Activated CD8-positive, alpha-beta T cell treated with anti-CD3 and anti-CD28 coated beads for 36 hours (primary cell): ENCODE results near the gene ALDH8A1. TPM values are rescaled to one million over a fixed set of nuclear protein-coding genes. Genes with fewer than 3 reads are reported as not detected.

ENCODE experiments used
- ATAC-seq: fragments of 200-7000 bp; cut with Tn5 transposase; one replicate; pipeline ENCODE4 v1.10.0; 2021; ENCODE audit warnings: mild to moderate bottlenecking, moderate library complexity
- CTCF ChIA-PET: fragments of 350-600 bp; sonication (Branson Sonifier 250); formaldehyde crosslinking; loops from one replicate; lab custom pipeline; 2021; ENCODE audit warnings: antibody characterized with exemption; lab: Charles Lee
- POLR2A ChIA-PET: fragments of 350-600 bp; sonication (Branson Sonifier 250); formaldehyde crosslinking; loops from one replicate; lab custom pipeline; 2021; ENCODE audit warnings: antibody characterized with exemption; lab: Charles Lee
- DNase-seq: peaks from one replicate; pipeline ENCODE4 v3.0.0-alpha.2; 2020
- H3K27ac Mint-ChIP-seq: one replicate; pipeline ENCODE4 v1.8.0; 2021; ENCODE audit warnings: mild to moderate bottlenecking, mixed read lengths
- H3K27me3 Mint-ChIP-seq: one replicate; pipeline ENCODE4 v1.8.0; 2021; ENCODE audit warnings: mixed read lengths
- H3K36me3 Mint-ChIP-seq: one replicate; pipeline ENCODE4 v1.8.0; 2021; ENCODE audit warnings: low read depth, mixed read lengths
- H3K4me1 Mint-ChIP-seq: one replicate; pipeline ENCODE4 v1.8.0; 2021; ENCODE audit warnings: low read depth, mixed read lengths
- H3K4me3 Mint-ChIP-seq: one replicate; pipeline ENCODE4 v1.8.0; 2021; ENCODE audit warnings: mild to moderate bottlenecking, moderate library complexity, mixed read lengths
- H3K9me3 Mint-ChIP-seq: one replicate; pipeline ENCODE4 v1.8.0; 2021; ENCODE audit warnings: mixed read lengths
- CTCF ChIP-seq: fragments of 200-600 bp; IDR thresholded peaks from one replicate; pipeline ENCODE4 v1.8.0; 2022; ENCODE audit warnings: antibody characterized with exemption, mild to moderate bottlenecking
- intact Hi-C: fragments of 100-400 bp; cut with micrococcal nuclease; formaldehyde crosslinking; loops from one replicate; pipeline ENCODE4 v1.10.0; 2022
- total RNA-seq, 2 experiments: library from RNA; stranded (reverse); gene quantifications; one replicate each; pipeline ENCODE4 v1.2.3, GENCODE V29; 2021

The ALDH8A1 gene
- total RNA-seq, 2 experiments from 2014 or later = 1.2 to 1.6 TPM

GRCh38 chr6:134964451-134965203 lies 14.7 kb upstream of the ALDH8A1 start:
- no peak overlapping the region for H3K27ac Mint-ChIP-seq
- H3K36me3 Mint-ChIP-seq = peaks cover 60% of the 10 kb centered on the region
- DNase-seq (no peak), ATAC-seq (no peak)
- ChIA-PET CTCF (no interaction called here), POLR2A (interaction anchor here (1.3 kb wide), 1 partner anchor 56 kb away, joined by 3 read pairs; no protein-coding TSS in a partner anchor)
- intact Hi-C loops = no loop called here
- no peak overlapping the region for H3K4me3 Mint-ChIP-seq
- H3K4me1 Mint-ChIP-seq = peaks cover 9% of the 10 kb centered on the region
- H3K9me3 Mint-ChIP-seq = peaks cover 2% of the 10 kb centered on the region
- no peaks in the 10 kb centered on the region for H3K27me3 Mint-ChIP-seq
- no peak for TF ChIP-seq CTCF

DNA sequence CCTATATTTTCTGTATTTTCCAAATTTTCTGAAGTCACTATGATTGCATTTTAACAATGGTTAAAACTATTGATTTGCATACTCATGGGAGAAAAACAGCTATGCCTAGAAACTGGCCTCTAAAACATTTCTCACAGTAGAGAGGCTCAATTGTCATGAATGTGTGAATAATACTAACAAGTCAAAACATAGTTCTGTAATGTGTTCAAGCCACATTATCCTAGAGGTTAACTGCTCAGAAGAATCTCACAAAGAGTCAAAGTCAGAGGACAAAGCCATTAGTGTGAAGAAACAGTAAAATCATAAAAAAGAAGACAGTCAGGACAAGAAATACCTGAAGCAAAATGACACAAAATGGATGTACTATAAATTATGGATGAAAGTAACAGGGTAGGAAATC lies 12.5 kb upstream of the ALDH8A1 start:
- Mint-ChIP-seq H3K36me3 (peaks cover 61% of the 10 kb centered on the region), H3K27me3 (no peaks in the 10 kb centered on the region), H3K4me1 (peaks cover 9% of the 10 kb centered on the region), H3K27ac (no peak overlapping the region), H3K4me3 (no peak overlapping the region), H3K9me3 (peaks cover 6% of the 10 kb centered on the region)
- ChIA-PET CTCF (interaction anchor here (3.4 kb wide), 1 partner anchor 22 kb away, joined by 10 read pairs; no protein-coding TSS in a partner anchor), POLR2A (no interaction called here)
- intact Hi-C loops = no loop called here
- no peak for TF ChIP-seq CTCF
- no peak for DNase-seq
- ATAC-seq = no peak

- intact Hi-C loops = no loop called here
- ChIA-PET CTCF (interaction anchor here (3.4 kb wide), 1 partner anchor 21 kb away, joined by 10 read pairs; no protein-coding TSS in a partner anchor), POLR2A (no interaction called here)
- H3K36me3 Mint-ChIP-seq = peaks cover 55% of the 10 kb centered on the region
- no peak overlapping the region for H3K4me3 Mint-ChIP-seq
- ATAC-seq (no peak), DNase-seq (no peak)
- H3K4me1 Mint-ChIP-seq = peaks cover 17% of the 10 kb centered on the region
- H3K27me3 Mint-ChIP-seq = no peaks in the 10 kb centered on the region
- H3K27ac Mint-ChIP-seq = no peak overlapping the region
- peaks cover 6% of the 10 kb centered on the region for H3K9me3 Mint-ChIP-seq
- no peak for TF ChIP-seq CTCF
These were observed 11.5 kb upstream of the ALDH8A1 start for GRCh38 chr6:134961366-134961765.

DNA sequence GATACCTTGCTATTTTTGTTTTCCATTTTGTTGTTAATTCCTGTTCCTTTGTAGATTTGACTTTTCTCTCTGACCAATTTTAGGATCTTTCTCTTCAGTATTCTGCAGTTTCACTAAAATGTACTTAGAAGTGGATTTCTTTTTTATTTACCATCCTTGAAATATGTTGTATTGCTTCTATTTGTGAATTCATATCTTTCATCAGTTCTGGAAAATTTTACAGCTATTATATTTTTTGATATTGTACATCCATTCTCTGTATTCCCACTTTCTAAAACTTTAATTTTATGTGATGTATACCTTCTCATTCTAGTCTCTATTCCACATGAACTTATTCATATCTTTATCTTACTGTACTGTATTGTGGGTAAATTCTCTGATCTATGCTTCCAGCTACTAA lies 9.7 kb upstream of the ALDH8A1 start:
- POLR2A ChIA-PET = no interaction called here
- DNase-seq (no peak), ATAC-seq (no peak)
- peaks cover 25% of the 10 kb centered on the region for H3K4me1 Mint-ChIP-seq
- CTCF ChIA-PET = interaction anchor here (3.4 kb wide), 1 partner anchor 19 kb away, joined by 10 read pairs; no protein-coding TSS in a partner anchor
- H3K27ac Mint-ChIP-seq = no peak overlapping the region
- intact Hi-C loops = no loop called here
- peaks cover 6% of the 10 kb centered on the region for H3K9me3 Mint-ChIP-seq
- no peak overlapping the region for H3K4me3 Mint-ChIP-seq
- H3K36me3 Mint-ChIP-seq = peaks cover 47% of the 10 kb centered on the region
- no peaks in the 10 kb centered on the region for H3K27me3 Mint-ChIP-seq
- no peak for TF ChIP-seq CTCF

DNA sequence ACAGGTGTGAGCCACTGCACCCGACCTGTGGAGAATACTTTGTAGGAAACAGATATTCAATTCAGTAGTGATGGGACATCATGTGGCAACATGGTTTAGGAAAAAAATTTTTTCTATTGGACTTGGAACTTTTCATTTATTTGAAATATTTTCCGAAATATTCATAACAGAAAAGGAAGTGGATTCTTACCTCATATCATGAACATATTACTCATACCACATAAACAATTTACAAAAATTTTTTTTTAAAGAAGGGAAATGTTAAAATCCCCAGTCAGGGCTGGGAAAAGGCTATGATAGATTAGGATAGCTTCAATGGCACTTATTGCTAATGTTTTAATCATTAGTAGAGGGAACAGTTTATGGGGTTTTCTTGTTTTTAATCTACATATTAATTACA lies 6.8 kb upstream of the ALDH8A1 start:
- DNase-seq (no peak), ATAC-seq (no peak)
- TF ChIP-seq CTCF = no peak
- ChIA-PET POLR2A (no interaction called here), CTCF (no interaction called here)
- intact Hi-C loops = no loop called here
- no peak overlapping the region for H3K27ac Mint-ChIP-seq
- H3K4me1 Mint-ChIP-seq = peaks cover 23% of the 10 kb centered on the region
- no peak overlapping the region for H3K4me3 Mint-ChIP-seq
- H3K9me3 Mint-ChIP-seq = peaks cover 6% of the 10 kb centered on the region
- peaks cover 26% of the 10 kb centered on the region for H3K36me3 Mint-ChIP-seq
- no peaks in the 10 kb centered on the region for H3K27me3 Mint-ChIP-seq
